Hepatic stellate cell (primary cell): ENCODE measurements around the gene CPAMD8.
"Not testable (repeated sequence)": the region's sequence is repeated elsewhere in the genome, so short reads cannot be mapped to it uniquely, and the experiment has no call there.

ENCODE experiments used
- DNase-seq: peaks from one replicate; pipeline ENCODE4 v3.0.0; 2011; ENCODE audit warnings: low spot score

Gene CPAMD8

DNA sequence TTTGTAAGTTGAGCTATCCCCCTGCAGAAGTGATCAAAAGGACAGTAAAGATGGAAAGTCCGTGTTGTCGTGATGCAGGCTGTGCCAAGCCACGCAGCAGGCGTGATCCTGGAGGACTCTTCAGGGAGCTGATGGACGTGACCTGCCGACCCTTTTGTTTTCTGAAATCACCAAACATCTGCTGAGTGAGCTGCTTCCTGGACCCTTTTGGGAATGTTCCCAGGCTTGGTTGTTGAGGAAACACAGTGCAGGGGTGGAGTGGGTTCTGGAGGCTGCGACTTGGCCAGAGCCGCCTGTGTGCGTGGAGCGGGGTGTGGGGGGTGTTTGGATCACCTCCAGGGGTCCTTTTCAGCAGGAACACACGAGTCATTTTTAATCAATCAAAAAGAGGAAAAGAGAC lies 15.4 kb upstream of the CPAMD8 start:
- no peak for DNase-seq

- no peak for DNase-seq
Measured at GRCh38 chr19:17037966-17038500, 11.4 kb upstream of the CPAMD8 start.

DNA sequence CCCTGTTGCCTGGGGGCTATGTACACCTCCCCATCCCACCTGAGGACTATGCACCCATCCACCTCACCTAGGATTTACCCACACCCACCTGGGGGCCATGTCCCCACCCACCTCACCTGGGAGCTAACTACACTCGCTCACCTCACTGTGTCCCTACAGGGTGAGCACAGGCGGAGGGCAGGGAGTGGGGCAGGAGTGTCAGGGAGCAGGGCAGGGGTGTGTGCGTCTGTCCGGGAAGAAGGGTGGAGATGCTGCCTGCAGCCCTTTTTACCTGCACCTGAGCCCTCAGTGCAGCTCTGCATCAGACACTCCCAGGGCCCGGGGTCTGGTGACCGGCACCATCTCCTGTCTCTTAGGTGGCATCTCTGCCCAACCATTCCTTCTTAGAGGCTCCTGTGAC lies 10.6 kb upstream of the CPAMD8 start:
- no peak for DNase-seq

- no peak for DNase-seq
Measured at GRCh38 chr19:17036640-17037039, 10.0 kb upstream of the CPAMD8 start.

- no peak for DNase-seq
Measured at GRCh38 chr19:17035842-17036424, 9.3 kb upstream of the CPAMD8 start.

- DNase-seq, result no peak
Measured at GRCh38 chr19:17031741-17032140, 5.1 kb upstream of the CPAMD8 start.

GRCh38 chr19:17027535-17027975 lies 945 bp upstream of the CPAMD8 start:
- DNase-seq, result no peak

DNA sequence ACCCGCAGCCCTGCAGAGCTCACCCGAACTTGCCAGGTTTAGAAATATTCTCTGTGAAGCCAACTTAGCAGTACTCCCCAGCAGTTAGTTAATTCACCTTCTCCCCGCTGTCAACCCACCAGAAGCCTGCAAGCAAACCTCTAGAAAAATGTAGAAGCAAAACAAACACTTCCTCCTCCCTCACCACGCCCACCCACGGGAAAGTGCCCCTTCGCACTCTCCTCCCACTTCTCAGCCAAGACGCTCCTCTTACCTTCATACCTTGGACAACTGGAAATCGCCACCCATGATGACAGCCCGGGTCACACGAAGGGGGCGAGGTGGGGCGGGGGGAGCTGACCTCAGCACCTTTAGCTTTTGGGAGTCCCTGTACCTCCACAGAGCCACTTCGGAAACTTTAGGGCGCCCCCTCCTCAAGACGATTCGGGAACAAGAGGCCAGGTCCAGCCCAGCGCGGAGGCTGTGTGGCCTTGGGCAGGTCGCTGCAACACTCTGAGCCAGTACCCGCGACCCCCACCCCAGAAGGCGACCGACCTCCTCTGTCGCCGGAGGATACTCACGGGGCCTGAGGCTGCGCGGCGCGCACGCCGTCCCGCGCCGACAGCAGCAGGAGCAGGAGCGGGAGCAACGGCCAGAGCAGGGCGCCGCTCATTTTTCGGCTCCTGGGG lies 485 bp downstream of the CPAMD8 start:
- DNase-seq, result no peak

GRCh38 chr19:17025361-17025760 lies 1.2 kb downstream of the CPAMD8 start:
- no peak for DNase-seq

DNA sequence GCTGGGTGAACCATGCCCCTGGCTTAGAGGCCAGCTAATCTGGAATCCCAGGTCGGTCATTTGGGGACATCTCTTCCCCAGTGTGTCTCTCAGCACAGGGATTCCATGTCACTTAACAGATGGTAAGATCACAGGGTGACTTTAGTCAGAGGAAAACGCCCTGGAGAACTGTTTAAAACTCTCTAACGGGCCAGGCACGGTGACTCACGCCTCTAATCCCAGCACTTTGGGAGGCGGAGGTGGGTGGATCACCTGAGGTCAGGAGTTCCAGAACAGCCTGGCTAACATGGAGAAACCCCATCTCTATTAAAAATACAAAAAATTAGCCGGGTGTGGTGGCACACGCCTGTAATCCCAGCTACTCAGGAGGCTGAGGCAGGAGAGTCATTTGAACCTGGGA lies 1.7 kb downstream of the CPAMD8 start:
- not testable (repeated sequence) for DNase-seq

GRCh38 chr19:17023805-17024204 lies 2.8 kb downstream of the CPAMD8 start:
- DNase-seq, result no peak

- DNase-seq, result no peak
Measured at GRCh38 chr19:17022738-17023137, 3.9 kb downstream of the CPAMD8 start.

DNA sequence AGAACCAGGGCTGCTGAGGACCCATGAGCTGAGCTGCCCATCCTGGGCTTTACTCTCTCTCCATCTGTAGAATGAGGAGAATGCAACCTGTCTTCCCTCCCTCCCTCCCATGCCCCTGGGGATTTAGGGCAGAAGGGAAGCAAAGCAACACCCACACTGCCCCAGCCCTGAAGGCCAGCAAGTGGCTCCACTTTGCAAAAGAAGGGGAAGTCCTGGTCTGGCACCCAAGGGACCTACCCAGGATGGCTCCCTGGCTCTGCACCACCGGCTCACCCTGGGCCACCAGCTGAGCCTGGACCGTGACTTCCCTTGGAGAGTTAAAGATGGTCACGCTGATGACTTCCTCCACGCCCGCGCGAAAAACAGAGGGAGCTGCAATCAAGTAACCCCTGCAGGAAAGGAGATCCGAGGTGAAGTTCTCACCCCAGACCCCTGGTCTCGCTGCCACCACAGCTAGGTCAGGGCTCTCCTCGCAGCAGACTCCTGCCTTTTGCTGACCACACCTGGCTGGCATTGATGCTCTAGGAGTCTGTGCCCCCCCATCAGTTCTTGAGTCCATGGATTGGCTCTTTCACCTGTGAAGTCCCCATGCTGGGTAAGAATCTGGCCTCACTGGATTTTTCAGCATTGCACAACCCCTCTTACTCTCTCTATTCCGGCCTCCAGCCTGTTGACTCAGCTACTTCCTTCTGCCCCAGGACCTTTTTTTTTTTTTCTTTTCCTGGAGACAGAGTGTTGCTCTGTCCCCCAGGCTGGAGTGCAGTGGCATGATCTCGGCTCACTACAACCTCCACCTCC lies 4.6 kb downstream of the CPAMD8 start:
- no peak for DNase-seq

GRCh38 chr19:17021328-17021727 lies 5.3 kb downstream of the CPAMD8 start:
- DNase-seq, result no peak

DNA sequence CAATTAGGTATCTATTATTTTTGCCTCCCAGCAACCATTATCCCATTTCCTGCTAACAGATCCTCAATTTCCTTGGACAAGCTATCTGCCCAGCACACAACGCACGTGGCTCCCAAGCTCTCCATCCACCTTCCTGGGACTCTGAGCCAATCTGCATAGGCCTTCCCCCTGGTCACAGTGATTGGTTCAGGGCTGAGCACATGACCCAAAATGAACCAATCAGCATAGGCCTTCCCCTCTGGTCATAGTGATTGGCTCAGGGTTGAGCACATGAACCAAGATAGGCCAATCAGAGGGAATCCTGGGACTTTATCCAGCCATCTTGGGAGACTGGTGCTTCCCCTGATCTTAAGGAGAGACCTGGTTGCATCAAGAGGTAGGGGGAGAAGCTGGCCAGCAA lies 5.8 kb downstream of the CPAMD8 start:
- no peak for DNase-seq

- no peak for DNase-seq
Measured at GRCh38 chr19:17020385-17020784, 6.2 kb downstream of the CPAMD8 start.

- DNase-seq, result not testable (repeated sequence)
Measured at GRCh38 chr19:17014212-17014861, 12.3 kb downstream of the CPAMD8 start.

DNA sequence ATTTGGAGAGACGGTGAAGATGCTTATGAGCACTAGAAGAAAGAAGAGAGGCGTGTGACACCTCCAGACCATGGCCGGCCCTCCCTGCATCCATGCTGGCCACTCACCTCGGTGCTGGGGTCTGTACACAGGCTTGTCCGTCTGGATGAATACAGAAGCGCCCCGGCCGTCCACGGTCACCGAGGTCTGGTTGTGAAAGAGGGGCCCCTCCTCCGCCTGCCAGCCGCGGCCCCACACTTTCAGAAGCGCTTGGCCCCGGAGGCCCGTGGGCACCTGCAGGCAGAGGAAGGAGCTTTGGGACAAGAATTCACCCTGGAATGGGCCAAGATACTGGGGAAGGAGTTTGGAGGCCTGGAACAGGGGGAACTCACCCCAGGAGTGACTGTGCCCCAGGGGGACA lies 15.1 kb downstream of the CPAMD8 start:
- DNase-seq, result no peak

- no peak for DNase-seq
Measured at GRCh38 chr19:17006579-17006978, 20.0 kb downstream of the CPAMD8 start.

DNA sequence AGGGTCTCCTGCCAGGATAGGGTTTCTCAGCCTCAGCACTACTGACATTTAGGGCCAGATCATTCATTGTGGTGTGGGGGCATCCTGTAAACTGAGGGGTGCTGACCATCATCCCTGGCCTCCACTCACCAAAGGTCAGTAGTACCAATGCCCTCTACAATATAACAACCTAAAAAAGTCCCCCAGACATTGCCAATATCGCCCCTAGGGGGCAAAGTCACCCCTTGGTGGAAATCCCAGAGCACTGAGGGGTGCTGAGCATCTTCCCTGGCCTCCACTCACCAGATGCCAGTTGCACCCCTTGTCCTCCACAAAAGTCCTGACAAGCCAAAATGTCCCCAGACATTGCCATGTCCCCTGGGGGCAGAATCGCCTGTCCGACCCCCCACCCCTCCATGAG lies 21.6 kb downstream of the CPAMD8 start:
- no peak for DNase-seq

DNA sequence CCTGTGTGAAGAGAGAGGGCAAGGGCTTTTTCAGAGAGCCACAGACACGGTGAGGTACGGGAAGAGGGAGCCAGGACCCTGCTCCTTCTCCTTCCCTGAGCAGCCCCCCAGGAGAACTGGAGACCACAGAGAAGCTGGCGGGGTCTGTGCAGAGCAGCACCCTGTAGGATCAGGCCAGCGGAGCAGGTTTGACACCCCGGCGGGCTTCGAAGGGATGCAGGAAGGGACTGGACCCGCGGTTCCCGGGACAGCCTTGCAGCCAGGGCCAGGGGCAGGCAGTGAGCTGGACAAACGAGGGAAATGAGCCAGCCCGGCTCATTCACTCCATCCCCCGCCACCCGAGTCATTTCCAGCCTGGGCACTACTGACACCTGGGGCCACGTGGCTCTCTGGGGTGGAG lies 22.2 kb downstream of the CPAMD8 start:
- DNase-seq, result no peak

DNA sequence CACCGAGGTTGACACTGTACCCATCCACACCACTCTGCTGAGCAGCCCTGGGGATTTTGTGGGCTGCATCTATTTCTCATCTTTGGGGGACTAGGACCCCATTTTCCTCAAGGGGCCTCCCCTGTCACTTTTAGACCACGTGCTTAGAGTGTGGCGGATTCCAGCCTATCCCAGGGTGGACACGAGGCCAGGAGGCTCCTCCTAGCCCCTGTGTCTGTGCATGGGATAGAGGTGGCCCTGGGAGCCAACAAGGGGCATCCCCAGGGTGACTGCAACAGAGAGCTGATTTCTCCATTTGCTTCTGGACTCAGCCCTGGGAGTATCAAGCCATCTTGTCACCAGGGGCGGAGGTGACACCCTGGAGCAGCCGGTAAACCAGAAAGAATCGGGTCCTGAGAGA lies 24.2 kb downstream of the CPAMD8 start:
- DNase-seq, result no peak
